HG03439 (cell line): ENCODE measurements around the gene CDCA3.

Experiments
- ATAC-seq: cut with Tn5 transposase; IDR thresholded peaks from one replicate; pipeline ENCODE4 v1.9.1; 2021; ENCODE audit warnings: mild to moderate bottlenecking, moderate library complexity; ENCODE audit not compliant: unreplicated experiment

CDCA3 gene

GRCh38 chr12:6855322-6855721, 4.2 kb upstream of the CDCA3 start:
- no peak for ATAC-seq

GRCh38 chr12:6854036-6854435, 3.0 kb upstream of the CDCA3 start:
- no peak for ATAC-seq

GRCh38 chr12:6853626-6854025, 2.5 kb upstream of the CDCA3 start:
- no peak for ATAC-seq

GRCh38 chr12:6852651-6853354, 1.7 kb upstream of the CDCA3 start:
- no peak for ATAC-seq

GRCh38 chr12:6851921-6852650, 1.0 kb upstream of the CDCA3 start, which contains the start of gene USP5:
Gene USP5 (plus strand): TSS chr12:6852150. CDS start chr12:6852180, 30 bp downstream.
- ATAC-seq = peak; percentile 74

- no peak for ATAC-seq
Observed at GRCh38 chr12:6850796-6851152, 312 bp downstream of the CDCA3 start.

GRCh38 chr12:6849976-6850560, 1.0 kb downstream of the CDCA3 start:
- ATAC-seq = no peak

- no peak for ATAC-seq
Observed at GRCh38 chr12:6849427-6849826, 1.7 kb downstream of the CDCA3 start.

- ATAC-seq = no peak
Observed at GRCh38 chr12:6847676-6848075, 3.4 kb downstream of the CDCA3 start.

- no peak for ATAC-seq
Observed at GRCh38 chr12:6846316-6846869, 4.7 kb downstream of the CDCA3 start.

- no peak for ATAC-seq
Observed at GRCh38 chr12:6845395-6845794, 5.7 kb downstream of the CDCA3 start.

- no peak for ATAC-seq
Observed at GRCh38 chr12:6843118-6843902, 7.8 kb downstream of the CDCA3 start.

- ATAC-seq = no peak
Observed at GRCh38 chr12:6842075-6842474, 9.0 kb downstream of the CDCA3 start.

GRCh38 chr12:6840761-6841515, 10.1 kb downstream of the CDCA3 start, which contains the start of gene GNB3:
Gene GNB3 (plus strand): TSS chr12:6840925. CDS start chr12:6841288, 363 bp downstream.
- no peak for ATAC-seq

GRCh38 chr12:6840330-6840729, 10.8 kb downstream of the CDCA3 start:
- no peak for ATAC-seq

- no peak for ATAC-seq
Observed at GRCh38 chr12:6839482-6840201, 11.4 kb downstream of the CDCA3 start.

GRCh38 chr12:6838854-6839253, 12.2 kb downstream of the CDCA3 start:
- ATAC-seq = no peak

GRCh38 chr12:6837370-6838060, 13.6 kb downstream of the CDCA3 start:
- ATAC-seq = no peak

- ATAC-seq = no peak
Observed at GRCh38 chr12:6836851-6837250, 14.2 kb downstream of the CDCA3 start.
